Measurements from ENCODE around the gene ASPRV1.

The ASPRV1 gene

GRCh38 chr2:69988086-69988635, 26.7 kb upstream of the ASPRV1 start:
- DNase-seq (ENCODE audit: low spot score) = no peak

GRCh38 chr2:69986691-69987090, 25.3 kb upstream of the ASPRV1 start:
- DNase-seq (ENCODE audit: low spot score) = no peak

- peak; percentile 13 for DNase-seq (ENCODE audit: low spot score)
These were observed 24.3 kb upstream of the ASPRV1 start for GRCh38 chr2:69985688-69986087.

- no peak for DNase-seq (ENCODE audit: low spot score)
These were observed 23.8 kb upstream of the ASPRV1 start for GRCh38 chr2:69985216-69985615.

- DNase-seq (ENCODE audit: low spot score) = no peak
These were observed 22.0 kb upstream of the ASPRV1 start for GRCh38 chr2:69983392-69983966.

GRCh38 chr2:69979902-69980807, 18.7 kb upstream of the ASPRV1 start:
- no peak for DNase-seq (ENCODE audit: low spot score)

- DNase-seq (ENCODE audit: low spot score) = no peak
These were observed 16.6 kb upstream of the ASPRV1 start for GRCh38 chr2:69977906-69978482.

- DNase-seq (ENCODE audit: low spot score) = no peak
These were observed 15.8 kb upstream of the ASPRV1 start for GRCh38 chr2:69977186-69977585.

- no peak for DNase-seq (ENCODE audit: low spot score)
These were observed 14.5 kb upstream of the ASPRV1 start for GRCh38 chr2:69975853-69976462.

- no peak for DNase-seq (ENCODE audit: low spot score)
These were observed 13.9 kb upstream of the ASPRV1 start for GRCh38 chr2:69975136-69975852.

- no peak for DNase-seq (ENCODE audit: low spot score)
These were observed 11.9 kb upstream of the ASPRV1 start for GRCh38 chr2:69973335-69973735.

GRCh38 chr2:69972822-69973221, 11.4 kb upstream of the ASPRV1 start:
- DNase-seq (ENCODE audit: low spot score) = no peak

- DNase-seq (ENCODE audit: low spot score) = no peak
These were observed 8.6 kb upstream of the ASPRV1 start for GRCh38 chr2:69969991-69970390.

- DNase-seq (ENCODE audit: low spot score) = no peak
These were observed 7.9 kb upstream of the ASPRV1 start for GRCh38 chr2:69969126-69969983.

- DNase-seq (ENCODE audit: low spot score) = no peak
These were observed 7.2 kb upstream of the ASPRV1 start for GRCh38 chr2:69968609-69969008.

GRCh38 chr2:69966496-69966895, 5.1 kb upstream of the ASPRV1 start:
- DNase-seq (ENCODE audit: low spot score) = no peak

- no peak for DNase-seq (ENCODE audit: low spot score)
These were observed 4.5 kb upstream of the ASPRV1 start for GRCh38 chr2:69965756-69966445.

- DNase-seq (ENCODE audit: low spot score) = no peak
These were observed 3.0 kb upstream of the ASPRV1 start for GRCh38 chr2:69964353-69964841.

GRCh38 chr2:69962986-69963730, 1.7 kb upstream of the ASPRV1 start:
- no peak for DNase-seq (ENCODE audit: low spot score)
